Common myeloid progenitor, CD34-positive (primary cell): Measurements from ENCODE around the gene DYNC1I1.

Source experiments
- CTCF ChIA-PET: fragments of 350-600 bp; sonication (Branson Sonifier 250); formaldehyde crosslinking; loops from one replicate; lab custom pipeline; 2021; ENCODE audit warnings: antibody characterized with exemption; lab: Charles Lee
- POLR2A ChIA-PET: fragments of 350-600 bp; sonication (Branson Sonifier 250); formaldehyde crosslinking; loops from one replicate; lab custom pipeline; 2021; ENCODE audit warnings: antibody characterized with exemption; lab: Charles Lee
- DNase-seq, 3 donors: peaks; one replicate each; pipeline versions ENCODE4 v3.0.0 to v3.0.0-alpha.2; 2013
- H3K27ac ChIP-seq, 2 experiments: 1 replicate in 1 of 2; 2 replicates in 1 of 2; pipeline ENCODE4 v1.7.0; 2013; ENCODE audit warnings: inconsistent platforms in 2 of 2, low read length in 2 of 2, mild to moderate bottlenecking in 2 of 2, low read depth in 1 of 2, moderate library complexity in 1 of 2; ENCODE audit not compliant: severe bottlenecking in 2 of 2, insufficient read depth in 1 of 2, poor library complexity in 1 of 2
- H3K27me3 ChIP-seq, 5 experiments: replicated peaks in 2 of 5; 1 replicate in 3 of 5; 2 replicates in 2 of 5; pipeline versions ENCODE4 v1.6.1 to v1.7.0; 2013; ENCODE audit warnings: low read length in 4 of 5, mild to moderate bottlenecking in 2 of 5, moderate library complexity in 2 of 5, inconsistent platforms in 1 of 5; ENCODE audit not compliant: insufficient read depth in 5 of 5, control insufficient read depth in 4 of 5
- H3K36me3 ChIP-seq, 4 experiments: 1 replicate in 2 of 4; 2 replicates in 2 of 4; pipeline versions ENCODE4 v1.6.1 to v1.7.0; 2013; ENCODE audit warnings: low read length in 3 of 4, control low read depth in 1 of 4, mild to moderate bottlenecking in 1 of 4; ENCODE audit not compliant: control insufficient read depth in 4 of 4, insufficient read depth in 4 of 4
- H3K4me1 ChIP-seq, 4 experiments: 1 replicate in 3 of 4; 2 replicates in 1 of 4; pipeline versions ENCODE4 v1.6.1 to v1.7.1; 2013; ENCODE audit warnings: low read length in 3 of 4, mild to moderate bottlenecking in 3 of 4, control low read depth in 1 of 4, inconsistent platforms in 1 of 4, moderate library complexity in 1 of 4; ENCODE audit not compliant: control insufficient read depth in 4 of 4, insufficient read depth in 4 of 4; ENCODE audit errors: control extremely low read depth in 1 of 4
- H3K4me3 ChIP-seq, 7 experiments: 1 replicate in 4 of 7; 2 replicates in 3 of 7; pipeline versions ENCODE4 v1.5.1 to v1.7.0; 2013; ENCODE audit warnings: mild to moderate bottlenecking in 7 of 7, low read length in 6 of 7, moderate library complexity in 6 of 7, inconsistent platforms in 2 of 7, low read depth in 2 of 7, control low read depth in 1 of 7; ENCODE audit not compliant: insufficient read depth in 4 of 7, control insufficient read depth in 1 of 7; ENCODE audit errors: extremely low read depth in 1 of 7
- H3K9me3 ChIP-seq, 5 experiments: 1 replicate in 4 of 5; 2 replicates in 1 of 5; pipeline versions ENCODE4 v1.6.1 to v1.7.1; 2013; ENCODE audit warnings: low read length in 4 of 5, mild to moderate bottlenecking in 2 of 5, inconsistent platforms in 1 of 5, low read depth in 1 of 5, moderate library complexity in 1 of 5; ENCODE audit not compliant: control insufficient read depth in 4 of 5, insufficient read depth in 2 of 5; ENCODE audit errors: control extremely low read depth in 1 of 5
- WGBS: methylation state at CpG from one replicate; pipeline ENCODE4 v1.1.5; 2013; ENCODE audit not compliant: insufficient coverage; 5-methylcytosine and 5-hydroxymethylcytosine counted together

DYNC1I1 gene

GRCh38 chr7:95871075-95871848 lies 98.9 kb downstream of the DYNC1I1 start:
- POLR2A ChIA-PET: no interaction called here

GRCh38 chr7:95871896-95872295 lies 99.5 kb downstream of the DYNC1I1 start:
- WGBS: 91% methylated on average over 7 of the region's 9 CpGs
- POLR2A ChIA-PET: no interaction called here
- CTCF ChIA-PET: interaction anchor here (1.0 to 10.6 kb wide), 7 partner anchors 16 to 157 kb away, joined by 3 to 131 read pairs (median 7); no protein-coding TSS in a partner anchor
- no peak overlapping the region for H3K27ac ChIP-seq
- H3K27me3 ChIP-seq: peaks cover 0 to 11% (median 0%) of the 10 kb centered on the region in 5 experiments
- no peaks in the 10 kb centered on the region for H3K4me1 ChIP-seq
- DNase-seq: no peak
- H3K9me3 ChIP-seq: no peaks in the 10 kb centered on the region
- H3K36me3 ChIP-seq: no peaks in the 10 kb centered on the region
- H3K4me3 ChIP-seq: no peak overlapping the region

More at GRCh38 chr7:95871075-95871848, 98.9 kb downstream of the DYNC1I1 start:
- H3K36me3 ChIP-seq: no peaks in the 10 kb centered on the region
- H3K4me1 ChIP-seq: no peaks in the 10 kb centered on the region
- WGBS: 65% methylated on average over 3 of the region's 6 CpGs
- H3K9me3 ChIP-seq: no peaks in the 10 kb centered on the region
- H3K27me3 ChIP-seq: peaks cover 0 to 11% (median 0%) of the 10 kb centered on the region in 5 experiments
- DNase-seq: peak; percentile 40 to 70 (median 61)
- H3K4me3 ChIP-seq: no peak overlapping the region
- H3K27ac ChIP-seq: no peak overlapping the region
- CTCF ChIA-PET: interaction anchor here (0.5 to 10.6 kb wide), 14 partner anchors 8 to 596 kb away, joined by 3 to 131 read pairs (median 4); no protein-coding TSS in a partner anchor

DNA sequence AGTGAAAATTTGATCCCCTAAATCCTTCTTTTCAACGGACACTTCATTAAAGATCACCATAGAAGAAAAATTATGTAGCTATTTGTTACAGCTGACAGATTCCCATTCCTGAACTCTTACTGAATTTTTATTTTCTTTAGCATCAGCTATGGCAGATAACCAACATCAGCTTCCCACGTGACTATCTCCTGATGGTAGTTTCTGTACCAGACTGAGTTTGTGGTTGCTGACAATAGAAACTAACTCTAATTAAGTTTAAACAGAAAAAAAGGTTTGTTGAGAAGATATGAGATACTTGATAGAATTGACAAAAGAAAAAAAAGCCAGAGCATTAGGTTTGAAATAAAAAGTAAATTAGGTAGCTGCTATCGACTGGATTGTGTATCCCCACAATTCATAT lies 101.8 kb downstream of the DYNC1I1 start:
- H3K9me3 ChIP-seq: peaks cover 0 to 6% (median 1%) of the 10 kb centered on the region in 5 experiments
- ChIA-PET POLR2A (no interaction called here), CTCF (interaction anchor here (0.7 to 10.6 kb wide), 3 partner anchors 140 to 186 kb away, joined by 3 to 131 read pairs (median 3); no protein-coding TSS in a partner anchor)
- no CpG with 5 or more reads among the region's 3 CpGs for WGBS
- H3K27ac ChIP-seq: no peak overlapping the region
- H3K4me1 ChIP-seq: no peaks in the 10 kb centered on the region
- no peaks in the 10 kb centered on the region for H3K36me3 ChIP-seq
- DNase-seq: no peak
- H3K4me3 ChIP-seq: no peak overlapping the region
- peaks cover 0 to 5% (median 0%) of the 10 kb centered on the region in 5 experiments for H3K27me3 ChIP-seq

GRCh38 chr7:95874541-95875265 lies 102.3 kb downstream of the DYNC1I1 start:
- ChIA-PET CTCF (interaction anchor here (0.7 to 10.6 kb wide), 3 partner anchors 141 to 187 kb away, joined by 3 to 131 read pairs (median 3); no protein-coding TSS in a partner anchor), POLR2A (no interaction called here)
- no peak for DNase-seq
- peaks cover 0 to 5% (median 0%) of the 10 kb centered on the region in 5 experiments for H3K27me3 ChIP-seq
- 97% methylated on average over 4 of the region's 4 CpGs for WGBS
- H3K4me3 ChIP-seq: no peak overlapping the region
- no peaks in the 10 kb centered on the region for H3K4me1 ChIP-seq
- H3K9me3 ChIP-seq: peaks cover 0 to 6% (median 1%) of the 10 kb centered on the region in 5 experiments
- no peak overlapping the region for H3K27ac ChIP-seq
- no peaks in the 10 kb centered on the region for H3K36me3 ChIP-seq

GRCh38 chr7:95875519-95875918 lies 103.2 kb downstream of the DYNC1I1 start:
- Histone ChIP-seq H3K4me3 (no peak overlapping the region), H3K9me3 (peaks cover 0 to 6% (median 1%) of the 10 kb centered on the region in 5 experiments), H3K36me3 (no peaks in the 10 kb centered on the region), H3K27me3 (peaks cover 0 to 5% (median 0%) of the 10 kb centered on the region in 5 experiments), H3K4me1 (no peaks in the 10 kb centered on the region), H3K27ac (no peak overlapping the region)
- ChIA-PET POLR2A (no interaction called here), CTCF (interaction anchor here (10.6 kb wide), 1 partner anchor 152 kb away, joined by 131 read pairs; no protein-coding TSS in a partner anchor)
- DNase-seq: no peak

DNA sequence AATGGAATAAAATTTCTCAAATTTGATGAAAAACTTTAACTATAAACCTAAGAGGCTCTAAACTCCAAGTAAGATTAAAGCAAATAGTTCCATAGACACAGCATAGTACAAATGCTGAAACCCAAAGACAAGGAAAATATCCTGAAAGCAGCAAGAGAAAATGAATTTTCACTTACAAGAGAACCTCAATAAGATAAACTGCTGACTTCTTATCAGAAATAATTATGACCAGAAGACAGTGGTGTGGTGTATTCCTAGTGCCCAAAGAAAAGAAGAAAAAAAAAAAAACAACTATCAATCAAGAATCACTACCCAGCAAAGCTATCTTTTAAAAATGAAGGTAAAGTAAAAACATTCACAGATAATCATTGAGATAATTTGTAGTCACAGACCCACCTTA lies 106.3 kb downstream of the DYNC1I1 start:
- H3K4me1 ChIP-seq: no peaks in the 10 kb centered on the region
- H3K9me3 ChIP-seq: peaks cover 0 to 6% (median 1%) of the 10 kb centered on the region in 5 experiments
- CTCF ChIA-PET: interaction anchor here (1.4 kb wide), 1 partner anchor 8 kb away, joined by 5 read pairs; no protein-coding TSS in a partner anchor
- POLR2A ChIA-PET: no interaction called here
- no peaks in the 10 kb centered on the region for H3K27me3 ChIP-seq
- no peaks in the 10 kb centered on the region for H3K36me3 ChIP-seq
- H3K4me3 ChIP-seq: no peak overlapping the region
- DNase-seq: no peak
- H3K27ac ChIP-seq: no peak overlapping the region
